Neural crest cell (in vitro differentiated cells): ENCODE data around the gene FANCI. TPM values are rescaled to one million over a fixed set of nuclear protein-coding genes. Genes with fewer than 3 reads are reported as not detected.

ENCODE experiments used
- DNase-seq: peaks from one replicate; pipeline ENCODE4 v3.0.0; 2021; ENCODE audit warnings: low read depth, mixed read lengths, low spot score
- H3K27ac Mint-ChIP-seq: one replicate; pipeline ENCODE4 v1.8.0; 2021; ENCODE audit warnings: mild to moderate bottlenecking, mixed read lengths; ENCODE audit not compliant: unreplicated experiment
- H3K27me3 Mint-ChIP-seq: 2 replicates; pipeline ENCODE4 v1.8.0; 2021; ENCODE audit warnings: low read depth, mild to moderate bottlenecking, mixed read lengths
- H3K36me3 Mint-ChIP-seq: 2 replicates; pipeline ENCODE4 v1.8.0; 2021; ENCODE audit warnings: low read depth, mild to moderate bottlenecking, mixed read lengths
- H3K4me1 Mint-ChIP-seq: 2 replicates; pipeline ENCODE4 v1.8.0; 2021; ENCODE audit warnings: mixed read lengths
- H3K4me3 Mint-ChIP-seq: one replicate; pipeline ENCODE4 v1.8.0; 2021; ENCODE audit warnings: mild to moderate bottlenecking, mixed read lengths
- H3K9me3 Mint-ChIP-seq: 2 replicates; pipeline ENCODE4 v1.8.0; 2021; ENCODE audit warnings: mixed read lengths
- total RNA-seq: library from RNA; stranded (reverse); gene quantifications from 2 replicates; pipeline ENCODE4 v1.2.1, GENCODE V29; 2021
- TF ChIP-seq, protein P1 (sequence below): fragments of 200-600 bp; sonication (generic); conservative IDR thresholded peaks from 2 replicates; pipeline ENCODE4 v1.5.0; 2021; ENCODE audit warnings: antibody characterized with exemption, mild to moderate bottlenecking

Gene FANCI
- total RNA-seq, 1 donor from 2014 or later: 164 TPM

DNA sequence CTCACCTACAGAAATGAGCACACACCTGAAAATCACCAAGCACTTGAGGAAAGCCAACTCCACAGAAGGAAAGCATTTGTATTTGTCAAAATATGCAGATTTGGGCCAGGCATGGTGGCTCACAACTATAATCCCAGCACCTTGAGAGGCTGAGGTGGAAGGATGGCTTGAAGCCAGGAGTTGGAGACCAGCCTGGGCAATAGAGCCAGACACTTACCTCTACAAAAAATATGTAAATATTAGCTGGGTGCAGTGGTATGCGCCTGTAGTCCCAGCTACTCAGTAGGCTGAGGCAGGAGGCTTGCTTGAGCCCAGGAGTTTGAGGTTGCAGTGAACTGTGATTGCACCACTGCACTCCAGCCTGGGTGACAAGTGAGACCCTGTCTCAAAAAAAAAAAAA, 34.7 kb upstream of the FANCI start:
- H3K27me3 Mint-ChIP-seq: no peaks in the 10 kb centered on the region
- DNase-seq: no peak
- TF ChIP-seq, protein P1, sequence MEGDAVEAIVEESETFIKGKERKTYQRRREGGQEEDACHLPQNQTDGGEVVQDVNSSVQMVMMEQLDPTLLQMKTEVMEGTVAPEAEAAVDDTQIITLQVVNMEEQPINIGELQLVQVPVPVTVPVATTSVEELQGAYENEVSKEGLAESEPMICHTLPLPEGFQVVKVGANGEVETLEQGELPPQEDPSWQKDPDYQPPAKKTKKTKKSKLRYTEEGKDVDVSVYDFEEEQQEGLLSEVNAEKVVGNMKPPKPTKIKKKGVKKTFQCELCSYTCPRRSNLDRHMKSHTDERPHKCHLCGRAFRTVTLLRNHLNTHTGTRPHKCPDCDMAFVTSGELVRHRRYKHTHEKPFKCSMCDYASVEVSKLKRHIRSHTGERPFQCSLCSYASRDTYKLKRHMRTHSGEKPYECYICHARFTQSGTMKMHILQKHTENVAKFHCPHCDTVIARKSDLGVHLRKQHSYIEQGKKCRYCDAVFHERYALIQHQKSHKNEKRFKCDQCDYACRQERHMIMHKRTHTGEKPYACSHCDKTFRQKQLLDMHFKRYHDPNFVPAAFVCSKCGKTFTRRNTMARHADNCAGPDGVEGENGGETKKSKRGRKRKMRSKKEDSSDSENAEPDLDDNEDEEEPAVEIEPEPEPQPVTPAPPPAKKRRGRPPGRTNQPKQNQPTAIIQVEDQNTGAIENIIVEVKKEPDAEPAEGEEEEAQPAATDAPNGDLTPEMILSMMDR: no peak
- H3K27ac Mint-ChIP-seq: no peak overlapping the region
- H3K9me3 Mint-ChIP-seq: no peaks in the 10 kb centered on the region
- H3K4me1 Mint-ChIP-seq: peaks cover 6% of the 10 kb centered on the region
- H3K36me3 Mint-ChIP-seq: no peaks in the 10 kb centered on the region
- no peak overlapping the region for H3K4me3 Mint-ChIP-seq

DNA sequence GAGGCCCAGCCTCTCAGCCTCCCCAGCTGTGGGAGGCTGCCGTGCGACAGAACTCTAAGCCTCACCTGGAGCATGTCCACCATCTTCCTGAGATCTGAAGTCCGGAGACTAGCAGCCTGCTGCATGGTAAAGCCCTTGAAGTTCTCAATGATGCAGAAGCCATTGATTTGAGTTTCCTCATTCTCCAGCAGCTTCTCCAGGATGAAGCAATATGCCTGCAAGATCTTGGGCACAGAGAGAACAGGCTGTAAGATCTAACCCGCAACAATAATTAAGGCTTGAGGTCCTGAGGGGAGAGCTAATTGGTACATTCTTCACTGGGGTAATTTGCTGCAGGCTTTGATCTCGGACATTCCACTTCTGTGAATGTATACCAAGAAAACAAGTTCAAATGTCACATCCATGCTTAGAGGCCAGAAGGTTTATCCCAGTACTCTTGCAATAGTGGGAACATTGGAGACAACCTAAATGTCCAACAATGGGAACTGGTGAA, 32.1 kb upstream of the FANCI start:
- Mint-ChIP-seq H3K27me3 (no peaks in the 10 kb centered on the region), H3K4me3 (no peak overlapping the region), H3K4me1 (peaks cover 5% of the 10 kb centered on the region), H3K9me3 (no peaks in the 10 kb centered on the region), H3K36me3 (no peaks in the 10 kb centered on the region), H3K27ac (no peak overlapping the region)
- DNase-seq: no peak
- TF ChIP-seq, protein P1: no peak

DNA sequence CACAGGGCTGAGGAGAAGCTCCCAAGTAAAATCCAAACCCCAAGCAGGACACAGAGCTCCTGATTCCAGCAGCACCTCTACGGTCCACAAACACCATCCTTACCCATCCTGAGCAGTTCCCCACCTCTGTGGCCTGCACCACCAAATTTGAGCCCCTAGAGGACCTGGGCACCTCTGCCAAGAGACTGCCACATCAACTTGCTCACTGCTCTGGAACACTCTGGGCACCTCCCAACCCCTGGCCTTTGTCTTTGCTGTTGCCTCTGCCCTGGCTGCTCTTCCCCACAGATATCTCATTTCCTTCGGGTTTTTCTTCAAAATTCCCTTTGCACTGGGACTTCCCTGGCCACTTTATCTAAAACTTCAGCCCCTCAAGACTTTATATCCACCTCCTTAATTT, 28.2 kb upstream of the FANCI start:
- Mint-ChIP-seq H3K36me3 (no peaks in the 10 kb centered on the region), H3K4me3 (no peak overlapping the region), H3K9me3 (no peaks in the 10 kb centered on the region), H3K4me1 (peaks cover 15% of the 10 kb centered on the region), H3K27ac (peak overlapping the region; percentile 27), H3K27me3 (no peaks in the 10 kb centered on the region)
- DNase-seq: no peak
- TF ChIP-seq, protein P1: no peak

DNA sequence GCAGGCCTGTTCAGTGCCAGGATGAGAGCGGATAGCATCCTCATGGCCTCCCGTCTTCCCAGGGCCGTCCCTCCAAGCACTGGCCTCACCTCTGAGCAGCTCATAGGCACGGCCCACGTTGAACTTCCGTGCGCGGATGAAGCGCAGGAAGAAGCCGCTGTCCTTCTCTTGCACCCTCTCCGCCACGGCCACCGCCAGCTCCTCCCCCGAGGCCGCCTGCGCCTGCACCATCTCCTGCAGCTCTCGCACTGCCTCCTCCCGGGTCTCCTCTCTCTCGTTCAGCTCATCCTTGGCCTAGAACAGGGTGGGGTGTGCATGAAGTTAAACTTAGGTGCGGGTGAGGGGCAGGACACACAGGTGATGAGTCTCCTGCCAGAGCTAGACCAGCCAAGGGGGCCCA, 26.7 kb upstream of the FANCI start:
- H3K4me3 Mint-ChIP-seq: no peak overlapping the region
- TF ChIP-seq, protein P1: no peak
- no peak overlapping the region for H3K27ac Mint-ChIP-seq
- H3K27me3 Mint-ChIP-seq: no peaks in the 10 kb centered on the region
- H3K9me3 Mint-ChIP-seq: no peaks in the 10 kb centered on the region
- no peak for DNase-seq
- H3K36me3 Mint-ChIP-seq: no peaks in the 10 kb centered on the region
- H3K4me1 Mint-ChIP-seq: peaks cover 23% of the 10 kb centered on the region

DNA sequence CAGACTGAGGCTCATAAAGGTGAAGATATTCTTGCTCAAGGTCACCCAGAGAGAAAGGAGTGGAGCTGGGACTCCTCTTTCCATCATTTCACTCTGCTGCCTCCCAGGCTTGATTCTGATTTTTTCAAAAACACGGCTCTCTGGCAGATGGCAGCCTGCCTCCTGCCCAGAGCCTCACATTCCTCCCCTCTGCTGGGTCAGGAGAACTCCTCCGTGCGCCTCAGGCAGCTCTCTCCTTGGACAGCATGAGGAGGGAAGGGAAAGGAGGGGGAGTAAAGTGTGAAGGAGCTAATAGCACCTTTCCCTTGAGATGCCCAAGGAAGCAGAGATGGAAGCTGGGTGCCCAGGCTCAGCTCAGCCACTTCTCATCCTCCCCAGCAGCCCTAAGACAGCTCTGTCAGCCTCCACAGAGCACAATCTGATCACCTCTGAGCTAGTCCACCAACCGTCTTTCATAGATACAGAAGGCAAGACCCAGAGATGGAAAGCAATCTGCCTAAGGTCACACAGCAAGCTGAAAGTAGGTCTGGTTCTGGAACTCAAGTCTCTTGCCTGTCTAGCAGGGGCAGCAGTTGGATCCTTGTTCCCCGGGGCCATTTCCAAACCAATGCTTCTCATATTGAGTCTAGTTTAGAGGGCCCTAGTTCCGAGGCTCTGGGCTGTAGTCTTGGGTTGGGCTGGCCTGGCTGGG, 25.9 kb upstream of the FANCI start:
- Mint-ChIP-seq H3K9me3 (no peaks in the 10 kb centered on the region), H3K27ac (no peak overlapping the region), H3K4me3 (no peak overlapping the region), H3K27me3 (no peaks in the 10 kb centered on the region), H3K4me1 (peaks cover 31% of the 10 kb centered on the region), H3K36me3 (no peaks in the 10 kb centered on the region)
- TF ChIP-seq, protein P1: no peak
- no peak for DNase-seq
